HG02884 (cell line): Measurements from ENCODE around the gene GCLC.

Experiments used
- ATAC-seq: cut with Tn5 transposase; IDR thresholded peaks from one replicate; pipeline ENCODE4 v1.9.1; 2021; ENCODE audit warnings: mild to moderate bottlenecking, moderate library complexity; ENCODE audit not compliant: unreplicated experiment

Gene GCLC

DNA sequence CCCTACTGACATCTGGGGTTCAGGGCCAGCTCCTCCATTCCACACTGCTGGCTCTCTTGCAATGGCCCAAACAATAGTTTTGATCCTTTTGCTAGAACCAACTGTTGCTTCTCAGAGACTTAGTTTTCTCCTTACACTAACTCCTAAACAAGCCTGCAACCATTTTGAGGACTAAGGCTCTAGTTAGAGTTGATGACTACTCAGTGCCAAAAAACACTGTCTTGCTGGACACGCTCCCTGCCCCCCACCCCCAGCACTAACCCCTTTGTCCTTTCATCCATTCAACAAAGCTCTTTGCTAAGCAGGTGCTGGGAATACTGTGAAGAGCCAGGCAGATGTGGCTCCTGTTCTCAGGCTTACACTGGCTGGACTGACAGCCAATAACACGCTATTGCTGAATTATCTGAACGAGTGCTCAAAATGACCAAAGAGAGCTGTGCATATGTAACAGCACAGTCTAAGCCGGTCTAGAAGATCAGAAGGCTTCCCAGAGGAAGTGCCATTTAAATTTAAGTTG is 17.6 kb downstream of the GCLC start:
- ATAC-seq, result no peak

DNA sequence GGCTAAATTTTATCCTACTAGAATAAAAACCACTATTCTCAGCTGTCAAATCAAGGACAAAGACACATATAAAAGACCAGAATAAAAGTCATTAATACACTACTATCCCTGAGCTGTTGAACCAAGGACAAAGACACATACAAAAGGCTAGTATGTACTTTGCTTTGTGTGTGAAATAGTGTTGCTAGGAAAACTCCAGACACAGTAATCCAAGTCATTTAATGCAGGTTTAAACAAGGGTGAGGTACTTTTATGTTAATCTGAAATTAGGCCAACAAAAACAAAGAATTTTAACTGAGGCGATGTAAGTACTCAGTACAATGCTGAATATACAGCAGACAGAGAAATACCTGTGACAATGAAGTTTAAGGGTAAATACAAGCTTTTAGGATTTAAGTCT is 18.9 kb downstream of the GCLC start:
- ATAC-seq, result no peak

DNA sequence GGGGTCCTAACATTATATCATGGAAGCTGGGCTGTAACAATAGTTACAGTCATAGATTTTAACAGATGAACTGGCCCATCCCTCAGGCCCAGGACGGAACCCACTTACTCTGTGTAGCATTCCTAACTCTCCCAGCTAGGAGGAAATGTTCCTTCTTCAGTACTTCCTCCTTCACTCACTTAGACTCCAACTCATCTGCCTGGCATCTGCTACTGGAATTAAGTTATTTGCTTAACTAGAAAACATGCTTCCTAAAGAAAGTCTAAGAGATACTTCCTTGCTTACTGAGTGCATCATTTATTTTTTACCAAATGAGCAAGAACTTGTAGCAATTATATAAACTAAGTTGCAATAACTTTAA is 20.5 kb downstream of the GCLC start:
- ATAC-seq, result no peak

DNA sequence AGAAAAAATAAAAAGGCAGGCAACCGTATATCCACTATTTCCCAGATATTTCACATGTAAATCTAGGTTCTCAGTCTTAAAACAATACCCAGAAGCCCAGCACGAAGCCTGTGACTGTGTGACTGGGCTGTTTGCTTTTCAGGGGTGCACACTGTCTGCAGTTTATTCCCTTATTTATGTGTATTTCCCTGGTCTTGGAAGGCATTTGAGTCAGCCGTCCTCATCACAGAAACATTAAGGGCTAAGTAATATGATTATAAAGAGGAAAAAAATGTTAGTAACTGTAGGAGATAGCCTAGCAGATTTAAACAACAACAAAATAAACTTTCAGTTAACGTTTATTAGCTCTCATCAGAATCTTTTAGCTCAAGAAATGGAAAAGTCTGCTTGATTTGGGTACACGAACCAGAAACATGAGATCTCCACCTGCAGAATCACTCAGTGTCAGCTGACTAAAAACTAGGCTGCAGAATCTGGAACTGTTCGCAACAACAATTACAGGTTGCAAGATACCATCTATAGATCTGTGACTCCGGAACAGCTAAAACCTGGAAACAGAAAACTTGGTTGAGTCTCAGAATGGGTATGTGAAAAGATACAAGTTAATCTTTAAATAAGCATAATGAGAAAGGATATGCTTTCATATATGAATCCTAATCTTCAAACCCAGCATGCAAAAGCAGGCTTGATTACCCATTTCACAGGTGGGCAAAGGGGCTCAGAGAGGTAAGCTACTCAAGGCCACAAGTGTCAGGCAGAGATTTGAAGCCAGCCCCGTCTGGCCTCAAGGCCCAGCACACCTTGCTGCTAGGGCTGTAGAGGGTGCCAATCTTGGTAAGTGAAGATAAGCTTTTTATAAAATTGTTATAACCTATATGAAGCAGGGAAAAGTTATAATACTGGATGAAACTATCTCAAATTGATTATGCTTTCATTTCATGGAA is 21.1 kb downstream of the GCLC start:
- ATAC-seq, result no peak

DNA sequence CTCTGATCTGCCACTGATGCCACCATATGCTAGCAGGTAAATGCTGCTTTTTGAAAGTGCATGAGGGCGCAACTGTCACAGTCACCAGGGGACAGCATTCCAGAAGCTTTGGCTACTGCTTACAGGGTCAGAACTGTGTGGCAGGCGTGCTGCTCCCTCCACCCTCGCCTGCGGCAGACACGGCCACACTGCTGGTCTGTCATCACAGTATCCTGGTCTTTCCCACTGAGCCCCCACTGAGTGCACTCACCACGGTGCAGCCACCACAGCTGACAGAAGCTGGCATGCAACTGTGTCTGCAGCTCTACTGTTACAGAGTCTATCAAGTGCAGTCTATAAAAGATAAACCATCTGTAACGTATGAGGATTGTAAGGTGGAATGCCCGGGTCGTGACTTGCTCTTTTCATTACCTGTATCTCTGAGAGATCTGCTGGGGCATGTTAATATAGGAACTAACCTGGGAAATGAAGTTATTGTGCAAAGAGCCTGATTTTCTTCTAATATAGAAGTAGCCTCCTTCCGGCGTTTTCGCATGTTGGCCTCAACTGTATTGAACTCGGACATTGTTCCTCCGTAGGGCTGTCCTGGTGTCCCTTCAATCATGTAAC is 24.5 kb downstream of the GCLC start:
- ATAC-seq, result no peak

DNA sequence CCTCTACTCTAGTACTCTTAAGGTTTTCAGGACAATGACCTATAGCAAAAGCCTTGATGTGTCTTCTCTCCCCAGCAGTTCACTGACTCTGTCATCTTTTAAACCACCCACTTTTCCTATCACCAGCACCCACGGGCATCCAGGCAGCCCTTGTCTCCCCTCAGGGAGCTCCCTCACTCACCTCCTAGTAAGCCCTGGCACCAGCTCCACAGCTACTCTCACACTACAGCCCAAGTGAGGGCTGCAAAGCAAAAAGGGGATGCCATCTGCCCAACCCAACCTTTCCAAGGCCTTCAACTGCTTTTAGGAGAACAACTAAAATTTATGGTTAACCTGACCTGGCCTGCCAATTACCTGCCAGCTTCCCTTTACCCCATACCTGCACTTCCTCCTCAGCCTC is 26.0 kb downstream of the GCLC start:
- ATAC-seq, result no peak

DNA sequence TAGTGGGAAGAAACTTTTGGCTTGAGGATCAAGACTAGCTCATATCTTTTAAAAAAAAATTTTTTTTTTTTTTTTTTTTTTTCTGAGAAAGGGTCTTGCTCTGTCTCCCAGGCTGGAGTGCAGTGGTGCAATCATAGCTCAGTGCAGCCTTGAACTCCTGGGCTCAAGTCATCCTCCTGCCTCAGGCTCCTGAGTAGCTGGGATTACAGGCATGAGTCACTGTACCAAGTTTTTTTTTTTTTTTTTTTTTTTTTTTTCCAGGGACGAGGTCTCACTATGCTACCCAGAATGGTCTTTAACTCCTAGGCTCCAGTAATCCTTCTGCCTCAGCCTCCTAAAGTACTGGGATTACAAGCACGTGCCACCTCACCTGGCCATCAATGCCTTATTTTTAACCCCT is 27.9 kb downstream of the GCLC start:
- no peak for ATAC-seq

DNA sequence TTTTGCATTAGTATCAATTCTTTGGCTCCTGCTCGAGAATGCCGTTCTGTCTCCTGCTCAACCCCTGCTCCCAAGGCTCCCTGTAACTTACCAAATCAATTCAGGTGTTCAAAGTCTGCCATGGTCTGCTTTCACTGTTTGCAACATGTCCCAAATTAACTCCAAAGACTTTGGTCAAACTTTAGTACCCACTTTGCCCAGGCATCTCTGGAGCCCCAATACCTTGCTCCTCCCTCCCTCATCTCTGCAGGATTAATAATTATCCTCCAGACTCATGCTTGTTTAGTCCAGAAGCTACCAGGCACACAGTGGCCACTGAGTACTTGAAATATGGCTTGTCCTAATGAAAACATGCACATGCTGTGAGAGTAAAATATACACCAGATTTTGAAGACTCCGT is 30.2 kb downstream of the GCLC start:
- no peak for ATAC-seq

DNA sequence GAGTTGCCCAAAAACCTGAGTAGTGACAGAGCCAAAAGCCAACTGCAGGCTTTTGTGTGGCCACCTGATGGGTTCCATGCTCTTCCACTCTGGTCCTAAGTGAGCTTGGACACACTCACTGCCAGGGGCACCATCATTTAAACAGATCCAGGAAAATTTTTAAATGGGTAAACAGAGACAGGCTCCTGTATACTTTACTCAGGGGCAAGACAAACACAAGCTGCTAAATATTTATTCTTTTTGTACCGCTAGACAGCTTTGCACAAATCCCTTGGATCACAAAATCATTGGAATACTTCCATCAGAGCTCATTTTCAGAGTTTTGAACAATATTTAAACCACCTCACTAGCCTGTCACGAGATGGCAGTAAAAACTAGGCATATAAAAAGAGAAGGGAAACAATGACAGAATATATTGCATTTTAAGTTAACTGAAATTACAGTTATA is 31.4 kb downstream of the GCLC start:
- ATAC-seq, result no peak

DNA sequence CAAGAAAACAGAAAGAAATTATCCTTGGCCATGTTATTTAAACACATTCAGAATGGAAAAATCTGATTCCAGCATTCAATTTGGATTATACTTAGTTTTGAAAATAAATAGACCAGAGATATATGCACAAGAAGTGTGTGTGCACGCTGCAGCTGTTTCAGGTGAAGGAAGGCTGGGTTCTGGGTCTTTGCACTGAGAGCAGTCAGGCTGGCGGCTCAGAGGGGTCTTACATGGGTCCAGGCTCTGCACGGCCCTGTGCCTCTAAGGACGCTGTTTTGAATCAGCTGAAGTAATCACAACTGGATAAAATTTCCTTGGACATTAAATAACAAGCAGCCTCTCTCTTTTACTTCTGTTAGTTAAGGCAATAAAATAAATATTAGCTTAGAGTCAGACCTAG is 31.8 kb downstream of the GCLC start:
- no peak for ATAC-seq

DNA sequence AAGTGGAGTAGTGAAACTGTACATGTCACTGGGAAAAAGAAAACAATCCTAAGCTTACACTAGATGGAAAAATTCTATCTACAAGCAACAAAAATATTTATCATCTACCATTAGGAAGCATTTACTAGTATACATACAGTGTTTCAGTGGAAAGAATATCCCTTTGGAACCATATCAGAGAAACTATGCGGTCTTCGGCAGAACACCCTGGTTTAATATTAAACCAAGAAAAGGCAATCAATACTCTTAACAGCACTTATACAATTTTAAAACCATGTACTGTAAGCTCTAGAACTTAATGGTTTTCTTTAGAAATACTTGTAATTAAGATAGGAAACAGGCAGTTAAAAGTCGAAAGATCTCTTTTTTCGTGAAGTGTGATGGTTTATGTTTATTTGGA is 32.3 kb downstream of the GCLC start:
- ATAC-seq, result no peak

DNA sequence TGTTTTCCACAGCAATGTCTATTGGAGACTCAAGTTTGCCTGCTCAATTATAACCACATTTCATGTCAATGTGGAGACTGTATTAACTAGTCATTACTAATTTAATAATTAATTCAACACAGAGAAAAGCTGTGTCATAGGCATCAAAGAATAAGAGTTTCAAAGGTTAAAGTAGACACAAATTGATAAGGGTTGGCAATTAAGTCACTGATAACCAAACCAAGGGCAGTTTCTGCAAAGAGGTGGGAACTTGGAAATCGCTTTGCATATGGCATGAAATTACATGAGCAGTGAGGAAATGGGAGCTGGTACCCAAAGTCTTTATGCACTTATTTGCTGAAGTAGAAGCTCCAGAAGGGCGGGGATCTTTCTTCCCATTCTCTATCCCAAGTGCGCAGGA is 34.2 kb downstream of the GCLC start:
- no peak for ATAC-seq

DNA sequence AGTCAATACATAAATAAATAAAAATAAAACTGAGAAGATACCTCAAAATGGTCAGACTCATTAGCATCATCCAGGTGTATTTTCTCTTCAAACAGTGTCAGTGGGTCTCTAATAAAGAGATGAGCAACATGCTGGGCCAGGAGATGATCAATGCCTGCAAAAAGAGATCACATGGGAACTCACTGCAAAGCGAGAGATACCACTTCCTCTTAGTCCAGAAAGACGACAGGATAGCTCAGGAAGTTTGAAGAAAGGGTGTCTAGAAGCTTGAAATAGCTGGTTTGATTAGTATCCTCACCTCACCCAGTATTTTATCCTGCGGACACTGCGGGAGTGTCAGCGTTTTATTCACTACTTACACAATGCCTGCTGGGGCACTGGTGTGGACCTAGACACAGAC is 38.0 kb downstream of the GCLC start:
- ATAC-seq, result no peak

DNA sequence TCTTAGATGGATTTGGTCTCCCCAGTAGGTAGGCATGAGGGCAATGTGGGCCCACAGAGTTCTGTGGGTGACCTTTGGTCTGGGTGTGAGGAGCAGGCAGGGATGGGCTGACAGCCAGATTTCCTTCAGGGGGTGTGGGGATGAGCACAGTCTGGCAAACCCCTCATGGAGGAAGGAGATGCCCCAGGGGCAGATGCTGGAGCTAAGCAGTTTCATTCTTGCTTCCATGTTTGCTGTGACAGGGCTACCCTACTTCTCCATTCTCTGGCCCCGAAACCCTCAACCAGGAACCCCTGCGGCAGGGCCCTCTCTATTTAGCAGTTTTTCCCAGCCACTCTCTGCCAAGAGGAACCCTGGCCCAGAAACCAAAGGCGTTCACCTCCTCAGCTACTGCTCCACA is 40.4 kb downstream of the GCLC start:
- ATAC-seq, result no peak

DNA sequence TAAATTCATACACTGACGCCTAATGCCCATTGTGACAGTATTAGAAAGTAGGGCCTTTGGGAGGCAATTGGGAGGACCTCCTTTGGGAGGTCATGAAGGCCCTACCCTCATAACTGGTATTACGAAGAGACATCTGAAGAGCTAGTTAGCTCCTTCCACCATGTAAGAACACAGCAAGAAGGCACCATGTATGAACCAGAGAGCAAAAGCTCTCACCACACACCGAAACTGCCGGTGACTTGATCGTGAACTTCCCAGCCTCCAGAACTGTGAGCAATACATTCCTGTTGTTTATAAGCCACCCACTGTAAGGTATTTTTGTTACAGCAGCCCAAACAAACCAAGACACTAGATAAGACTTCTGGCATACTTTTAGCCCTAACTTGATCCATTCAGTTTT is 41.8 kb downstream of the GCLC start:
- no peak for ATAC-seq

DNA sequence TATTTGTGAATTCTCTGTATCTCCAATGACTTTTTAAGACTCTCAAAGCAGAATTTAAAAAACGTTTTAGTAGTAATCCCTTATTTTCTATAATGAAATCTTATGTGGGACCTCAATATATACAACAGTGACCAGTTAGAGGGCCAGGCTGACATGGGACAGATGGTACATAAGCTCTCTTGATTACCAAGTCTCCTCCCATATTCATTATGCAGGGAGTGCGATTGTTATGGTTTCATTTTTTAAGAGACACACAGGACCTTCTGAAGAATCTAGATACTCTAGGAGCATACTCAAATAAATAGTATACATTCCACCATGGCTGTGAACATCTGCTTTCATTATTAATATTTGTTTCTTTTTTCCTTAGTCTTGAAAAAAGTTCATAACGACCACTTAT is 43.5 kb downstream of the GCLC start:
- no peak for ATAC-seq

DNA sequence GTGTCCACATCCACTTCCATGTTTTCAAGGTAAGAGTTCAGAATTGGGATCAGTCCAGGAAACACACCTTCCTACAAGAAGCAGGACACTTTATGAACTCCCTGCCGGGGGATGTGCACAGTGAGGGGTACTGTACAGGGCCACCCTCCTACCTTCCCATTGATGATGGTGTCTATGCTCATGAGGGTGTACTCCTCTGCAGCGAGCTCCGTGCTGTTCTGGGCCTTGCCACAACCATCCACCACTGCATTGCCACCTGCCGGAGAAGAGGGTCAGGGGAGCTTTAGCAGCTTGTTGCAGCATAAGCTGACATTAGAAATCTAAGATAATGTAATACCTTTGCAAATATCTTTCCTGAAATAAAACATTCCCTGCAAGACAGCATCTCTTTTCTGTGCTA is 44.8 kb downstream of the GCLC start:
- no peak for ATAC-seq

DNA sequence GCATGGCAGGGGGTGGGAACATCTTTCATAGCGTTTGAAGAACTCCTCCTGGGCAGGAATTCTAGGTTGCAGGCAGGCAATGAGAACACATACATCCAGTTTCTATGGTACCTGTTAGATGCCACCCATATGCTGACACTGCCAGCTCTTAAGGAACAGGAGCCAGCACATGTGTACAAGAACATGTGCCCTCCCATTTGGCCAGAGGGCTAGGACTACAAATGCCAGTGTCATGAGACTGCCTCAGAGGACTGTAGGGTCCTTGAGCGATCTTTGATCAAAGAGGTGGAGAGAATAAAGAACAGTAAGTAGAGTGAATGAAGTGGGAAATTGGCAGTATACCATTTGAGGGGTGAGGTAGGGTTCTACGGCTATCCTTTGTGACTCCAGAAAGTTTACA is 45.8 kb downstream of the GCLC start:
- no peak for ATAC-seq

DNA sequence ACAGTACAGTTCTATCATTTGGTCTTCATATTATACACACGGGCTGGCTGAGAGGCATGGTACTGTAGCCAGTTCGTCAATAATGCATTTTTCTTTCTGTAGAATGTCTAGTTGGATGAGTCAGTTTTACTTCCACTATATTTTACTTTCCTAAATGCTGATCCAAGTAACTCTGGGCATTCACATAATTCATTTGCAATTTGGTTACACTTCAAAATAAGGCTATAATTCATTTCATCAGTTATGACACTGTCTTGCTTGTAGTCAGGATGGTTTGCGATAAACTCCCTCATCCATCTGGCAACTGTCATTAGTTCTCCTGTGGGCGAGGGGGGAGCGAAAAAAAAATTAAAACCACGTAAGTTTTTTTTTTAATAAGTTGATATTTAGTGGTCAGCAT is 46.3 kb downstream of the GCLC start:
- no peak for ATAC-seq

DNA sequence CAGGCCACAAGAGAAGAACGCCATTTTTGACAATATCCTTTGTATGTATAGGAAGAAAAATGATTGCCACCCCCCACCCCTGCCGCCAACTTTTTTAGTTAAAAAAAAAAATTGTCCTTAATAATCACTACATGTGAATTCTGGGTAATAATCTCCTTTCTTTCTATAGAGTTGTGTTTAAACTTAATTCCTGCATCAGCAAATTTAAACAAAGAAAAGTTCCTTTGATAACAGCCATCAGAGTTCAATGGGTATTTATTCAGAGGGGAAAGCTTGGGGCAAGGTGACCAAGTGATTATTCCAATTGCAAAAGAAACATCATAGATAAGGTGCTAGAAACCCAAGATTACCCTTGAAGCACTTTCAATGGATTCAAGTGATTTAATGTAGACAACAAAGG is 47.0 kb downstream of the GCLC start:
- no peak for ATAC-seq

DNA sequence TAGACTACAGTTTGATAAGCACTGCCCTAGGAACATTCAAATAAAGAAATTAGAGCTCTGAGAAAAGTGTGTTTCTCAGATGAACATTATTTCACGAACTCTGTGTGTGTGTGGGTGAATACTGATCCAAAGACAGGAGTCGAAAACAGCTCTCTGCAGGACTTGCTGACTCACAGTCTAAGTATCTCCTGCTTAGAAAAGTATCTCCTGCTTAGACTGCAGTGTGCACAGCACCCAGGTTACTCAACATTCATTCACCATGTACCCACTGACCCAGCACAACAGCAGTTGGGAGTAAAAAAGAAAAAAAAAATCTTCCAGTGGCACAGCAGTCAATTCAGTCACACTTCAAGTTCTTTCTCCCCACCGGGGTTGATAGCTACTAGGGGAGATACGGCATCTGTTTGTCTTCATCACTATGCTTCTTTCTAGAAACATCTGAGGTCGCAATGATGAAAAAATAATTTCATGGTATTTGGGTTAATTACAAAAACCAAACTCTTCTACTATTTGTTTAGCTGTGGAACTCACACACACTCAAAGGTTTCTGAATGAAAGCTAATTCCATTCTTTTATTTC is 48.0 kb downstream of the GCLC start:
- ATAC-seq, result no peak
